OCI-LY3 (cell line): ENCODE data around the gene USH2A.

Experiments used
- H2AFZ ChIP-seq: fragments of 200-600, 300-600 bp; shearing (Covaris generic); 2 replicates; pipeline ENCODE4 v1.6.0; 2014; ENCODE audit warnings: antibody characterized with exemption, low read depth, low read length
- H3K27ac ChIP-seq: fragments of 200-600, 300-600 bp; sonication (generic); 2 replicates; pipeline ENCODE4 v1.5.1; 2014; ENCODE audit warnings: mild to moderate bottlenecking, low read length, moderate library complexity, mixed read lengths
- H3K27me3 ChIP-seq: fragments of 200-600, 300-600 bp; sonication (generic); 2 replicates; pipeline ENCODE4 v1.6.1; 2014; ENCODE audit warnings: low read depth, low read length, mixed read lengths
- H3K36me3 ChIP-seq: fragments of 200-600, 300-600 bp; sonication (generic); replicated peaks from 2 replicates; pipeline ENCODE3; 2014; ENCODE audit warnings: low read depth, low read length, mixed read lengths
- H3K4me1 ChIP-seq: fragments of 300-600, 200-600 bp; sonication (generic); 2 replicates; pipeline ENCODE4 v1.6.1; 2014; ENCODE audit warnings: low read length, mixed read lengths
- H3K4me2 ChIP-seq: fragments of 200-600, 300-600 bp; sonication (generic); 2 replicates; pipeline ENCODE4 v1.6.1; 2014; ENCODE audit warnings: low read length, mixed read lengths
- H3K4me3 ChIP-seq: fragments of 300-600, 200-600 bp; sonication (generic); 2 replicates; pipeline ENCODE4 v1.5.1; 2014; ENCODE audit warnings: antibody characterized with exemption, mild to moderate bottlenecking, low read length, moderate library complexity
- H3K79me2 ChIP-seq: fragments of 300-600, 200-600 bp; shearing (Covaris generic); 2 replicates; pipeline ENCODE4 v1.6.1; 2014; ENCODE audit warnings: mild to moderate bottlenecking, low read length, mixed read lengths
- H3K9ac ChIP-seq: fragments of 300-600, 200-600 bp; shearing (Covaris generic); 2 replicates; pipeline ENCODE4 v1.6.0; 2014; ENCODE audit warnings: mild to moderate bottlenecking, low read length, moderate library complexity
- H3K9me3 ChIP-seq: fragments of 200-600, 300-600 bp; shearing (Covaris generic); 2 replicates; pipeline ENCODE4 v1.6.1; 2014; ENCODE audit warnings: low read length, mixed read lengths; ENCODE audit not compliant: insufficient read depth
- H4K20me1 ChIP-seq: fragments of 200-600, 300-600 bp; sonication (generic); 2 replicates; pipeline ENCODE4 v1.6.1; 2016; ENCODE audit warnings: low read length, mixed read lengths; ENCODE audit not compliant: insufficient read depth
- CTCF ChIP-seq: fragments of 200-600, 300-600 bp; sonication (generic); IDR thresholded peaks from 2 replicates; pipeline ENCODE4 v1.5.1; 2014; ENCODE audit warnings: antibody characterized with exemption, low read length, low read depth
- EZH2phosphoT487 ChIP-seq: fragments of 200-600 bp; shearing (Covaris generic); IDR thresholded peaks from 2 replicates; pipeline ENCODE4 v1.6.1; 2018; ENCODE audit warnings: antibody characterized with exemption, mixed run types, low read depth

USH2A gene

DNA sequence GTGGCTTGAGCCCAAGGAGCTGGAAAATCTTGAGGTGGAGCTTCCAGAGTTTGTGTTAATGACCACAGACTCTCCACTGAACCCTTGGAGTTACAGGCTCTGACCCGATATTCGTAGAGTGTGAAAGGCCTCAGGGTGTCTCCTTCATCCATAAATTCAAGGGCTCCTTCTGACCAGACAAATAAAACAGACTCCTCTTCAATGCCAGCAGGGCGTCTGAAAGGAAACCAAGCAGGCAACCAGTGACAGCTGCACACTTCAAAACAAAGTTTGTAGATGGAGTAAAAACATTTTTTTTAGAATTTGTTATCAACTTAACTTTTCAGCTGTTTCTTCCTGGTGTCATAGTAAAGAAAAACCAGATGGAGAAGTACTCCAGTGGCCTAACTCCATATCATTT is 695.1 kb downstream of the USH2A start:
- no peak overlapping the region for H2AFZ ChIP-seq
- no peaks in the 10 kb centered on the region for H3K9me3 ChIP-seq
- no peak overlapping the region for H3K4me3 ChIP-seq
- no peaks in the 10 kb centered on the region for H3K79me2 ChIP-seq
- TF ChIP-seq EZH2phosphoT487: no peak
- TF ChIP-seq CTCF: no peak
- H3K4me1 ChIP-seq: no peaks in the 10 kb centered on the region
- H3K27me3 ChIP-seq: no peaks in the 10 kb centered on the region
- H3K4me2 ChIP-seq: no peak overlapping the region
- no peak overlapping the region for H3K9ac ChIP-seq
- no peak overlapping the region for H3K27ac ChIP-seq
- H4K20me1 ChIP-seq: no peaks in the 10 kb centered on the region
- no peaks in the 10 kb centered on the region for H3K36me3 ChIP-seq

GRCh38 chr1:215720126-215720525 is 703.1 kb downstream of the USH2A start:
- H3K9ac ChIP-seq: no peak overlapping the region
- H4K20me1 ChIP-seq: no peaks in the 10 kb centered on the region
- no peak overlapping the region for H3K4me3 ChIP-seq
- no peak overlapping the region for H2AFZ ChIP-seq
- no peaks in the 10 kb centered on the region for H3K27me3 ChIP-seq
- H3K27ac ChIP-seq: no peak overlapping the region
- H3K4me2 ChIP-seq: no peak overlapping the region
- H3K79me2 ChIP-seq: no peaks in the 10 kb centered on the region
- no peaks in the 10 kb centered on the region for H3K4me1 ChIP-seq
- no peaks in the 10 kb centered on the region for H3K9me3 ChIP-seq
- no peaks in the 10 kb centered on the region for H3K36me3 ChIP-seq
- TF ChIP-seq CTCF (no peak), EZH2phosphoT487 (no peak)

DNA sequence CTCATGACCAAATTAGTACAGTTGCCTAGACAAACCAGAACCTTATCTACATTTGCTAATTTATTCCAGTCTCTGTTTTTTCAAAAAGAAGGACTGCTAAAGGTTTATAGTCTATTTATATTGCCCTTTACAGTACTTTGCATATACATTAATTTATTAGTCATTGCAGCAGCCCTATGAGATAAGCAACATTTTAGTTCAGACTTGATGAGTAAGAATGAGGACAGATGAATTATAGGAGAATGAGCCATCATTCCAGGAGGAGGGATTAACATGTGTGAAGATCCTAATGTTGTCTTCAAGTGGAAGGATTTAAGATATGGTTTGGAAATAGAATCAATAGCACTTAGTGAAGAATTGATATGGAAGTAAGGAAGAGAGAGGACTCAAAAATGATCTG is 703.7 kb downstream of the USH2A start:
- Histone ChIP-seq H4K20me1 (no peaks in the 10 kb centered on the region), H3K4me1 (no peaks in the 10 kb centered on the region), H3K79me2 (no peaks in the 10 kb centered on the region), H3K27ac (no peak overlapping the region), H3K36me3 (no peaks in the 10 kb centered on the region), H3K27me3 (no peaks in the 10 kb centered on the region), H3K9ac (no peak overlapping the region), H3K4me3 (no peak overlapping the region), H3K9me3 (no peaks in the 10 kb centered on the region), H2AFZ (no peak overlapping the region), H3K4me2 (no peak overlapping the region)
- TF ChIP-seq CTCF (no peak), EZH2phosphoT487 (no peak)

DNA sequence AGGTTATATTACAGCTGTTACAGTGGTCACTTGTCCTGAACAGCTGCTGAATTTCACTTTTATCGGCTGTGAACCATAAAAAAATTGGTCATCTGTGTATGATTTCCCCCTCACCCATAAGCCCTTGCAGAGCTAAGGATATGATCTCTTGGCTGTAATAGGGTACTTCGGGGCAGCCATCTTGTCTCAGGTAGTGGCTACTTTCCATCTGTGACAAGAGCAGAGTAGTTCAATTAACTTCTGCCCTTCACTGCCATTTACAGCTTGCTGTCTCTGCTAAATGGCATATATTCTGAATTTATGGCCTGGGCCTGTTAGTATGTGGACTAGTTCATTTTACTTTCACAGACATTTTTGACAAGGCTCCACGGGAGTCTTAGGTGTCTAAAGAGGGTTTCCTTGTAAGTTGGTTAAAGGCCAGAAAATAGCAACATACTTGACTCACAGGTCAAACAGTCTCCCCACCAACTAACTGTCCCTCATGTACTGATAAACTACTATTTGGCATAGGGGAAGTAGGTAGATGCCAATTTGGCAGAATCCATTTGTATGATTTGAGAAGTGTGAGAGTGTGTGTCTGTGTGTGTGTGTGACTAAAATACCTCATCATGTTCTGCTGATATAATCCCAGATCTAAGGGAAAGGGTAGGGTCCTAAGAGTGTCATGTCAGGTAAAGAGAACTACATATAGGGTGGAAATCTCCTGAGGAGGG is 704.5 kb downstream of the USH2A start:
- Histone ChIP-seq H3K27me3 (no peaks in the 10 kb centered on the region), H3K4me3 (no peak overlapping the region), H3K4me1 (no peaks in the 10 kb centered on the region), H4K20me1 (no peaks in the 10 kb centered on the region), H2AFZ (no peak overlapping the region), H3K9ac (no peak overlapping the region), H3K9me3 (no peaks in the 10 kb centered on the region), H3K36me3 (no peaks in the 10 kb centered on the region), H3K4me2 (no peak overlapping the region), H3K27ac (no peak overlapping the region), H3K79me2 (no peaks in the 10 kb centered on the region)
- no peak for TF ChIP-seq CTCF
- no peak for TF ChIP-seq EZH2phosphoT487
